Subcutaneous adipose tissue (tissue), 4 donors: ENCODE measurements around the gene ZNF397. TPM values are rescaled to one million over a fixed set of nuclear protein-coding genes. Genes with fewer than 3 reads are reported as not detected.

Source experiments
- CTCF ChIP-seq: fragments of 450-650 bp; IDR thresholded peaks from one replicate; pipeline ENCODE4 v1.5.1; 2016; ENCODE audit warnings: low read depth, mild to moderate bottlenecking, control low read depth, antibody characterized with exemption, moderate library complexity
- total RNA-seq, 4 donors: library from RNA; depleted of rRNA; stranded (reverse); fragments of >200 nt; gene quantifications; one replicate each; pipeline ENCODE4 v1.1.0, GENCODE V29; 2016

Gene ZNF397
- total RNA-seq, 4 donors from 2014 or later = 26.3 to 37.1 (median 30.5) TPM

DNA sequence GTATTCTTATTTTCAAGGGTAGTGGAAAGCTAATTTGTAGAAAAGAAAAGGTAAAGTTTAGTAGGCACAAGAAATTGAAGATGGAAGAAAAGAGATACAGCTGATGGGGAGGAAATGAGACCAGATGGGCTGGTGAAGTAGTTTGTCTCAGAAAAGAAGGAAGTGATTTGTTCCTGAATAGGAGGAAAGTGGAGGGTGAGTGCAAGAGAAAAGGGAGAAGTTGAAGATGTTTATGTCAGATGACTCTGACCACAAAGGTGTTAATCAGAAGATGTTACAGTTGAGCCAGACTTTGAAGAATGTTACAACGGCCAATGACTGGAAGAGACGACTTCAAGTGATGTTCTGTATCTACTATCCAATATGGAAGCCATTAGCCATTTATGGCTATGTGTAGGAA is 28.0 kb downstream of the ZNF397 start:
- TF ChIP-seq CTCF = no peak

- no peak for TF ChIP-seq CTCF
Measured at GRCh38 chr18:35271656-35272055, 30.8 kb downstream of the ZNF397 start.

- TF ChIP-seq CTCF = no peak
Measured at GRCh38 chr18:35276267-35276666, 35.4 kb downstream of the ZNF397 start.

GRCh38 chr18:35277633-35278032 is 36.8 kb downstream of the ZNF397 start:
- TF ChIP-seq CTCF = no peak

DNA sequence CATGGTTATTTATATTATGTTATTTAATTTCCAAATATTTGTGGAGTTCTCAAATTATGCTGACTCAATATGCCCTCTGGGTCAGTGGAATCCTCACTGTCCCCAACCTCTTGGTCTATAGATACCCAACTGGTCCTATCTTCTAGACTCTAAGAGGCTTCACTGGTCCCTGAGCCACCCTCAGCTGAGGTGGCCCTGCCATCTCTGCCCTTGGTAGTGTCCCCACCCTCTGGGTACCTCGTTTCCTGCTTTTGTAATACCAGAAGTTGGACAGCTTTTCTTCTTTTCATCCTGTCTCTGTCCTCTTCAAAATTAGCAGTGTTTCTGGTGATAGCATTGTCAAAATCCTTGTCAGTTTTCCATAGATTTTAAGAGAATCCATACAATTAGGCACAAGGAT is 37.3 kb downstream of the ZNF397 start:
- no peak for TF ChIP-seq CTCF

GRCh38 chr18:35278969-35279368 is 38.1 kb downstream of the ZNF397 start:
- no peak for TF ChIP-seq CTCF

DNA sequence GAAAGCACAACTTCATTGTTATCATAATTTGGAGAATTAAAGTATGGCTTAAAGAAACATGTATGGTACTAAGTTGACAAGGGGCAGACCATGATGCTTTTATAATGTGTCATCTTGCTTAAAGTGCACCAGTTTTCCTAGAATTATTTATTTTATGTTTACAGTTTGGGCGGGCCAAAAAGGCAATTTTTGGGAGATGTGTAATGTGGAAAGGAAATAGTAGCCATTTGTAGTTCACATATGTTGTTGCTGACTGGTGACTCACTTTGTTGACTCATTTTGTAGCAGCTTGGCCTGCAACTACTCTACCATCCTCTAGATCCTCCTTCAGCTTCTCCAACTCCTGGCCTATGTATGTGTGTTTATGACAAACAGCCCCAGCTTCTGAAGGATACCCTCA is 41.5 kb downstream of the ZNF397 start:
- no peak for TF ChIP-seq CTCF
